HepG2 (cell line): ENCODE measurements around the gene SLC38A3. TPM values are rescaled to one million over a fixed set of nuclear protein-coding genes. Genes with fewer than 3 reads are reported as not detected.
A peak's percentile ranks its signal among the peaks of the same experiment; 100 is the strongest.

ENCODE experiments used
- ARNT ChIP-seq: fragments of 450-650 bp; IDR thresholded peaks from 2 replicates; pipeline ENCODE4 v1.6.1; 2017
- HOXA3 ChIP-seq: sonication (generic); formaldehyde crosslinking; IDR thresholded peaks from 2 replicates; pipeline ENCODE4 v1.5.0; 2020; ENCODE audit warnings: missing genetic modification reagents
- HOXD1 ChIP-seq: sonication (generic); formaldehyde crosslinking; IDR thresholded peaks from 2 replicates; pipeline ENCODE4 v1.5.0; 2020; ENCODE audit warnings: missing genetic modification reagents
- IRX3 ChIP-seq: sonication (generic); formaldehyde crosslinking; IDR thresholded peaks from 2 replicates; pipeline ENCODE4 v1.8.1; 2023; ENCODE audit warnings: mild to moderate bottlenecking, low read depth, missing genetic modification reagents, borderline replicate concordance
- NAIF1 ChIP-seq: sonication (generic); formaldehyde crosslinking; IDR thresholded peaks from 2 replicates; pipeline ENCODE4 v1.5.0; 2020; ENCODE audit warnings: mild to moderate bottlenecking, missing genetic modification reagents, borderline replicate concordance
- NR1H2 ChIP-seq: sonication (generic); formaldehyde crosslinking; IDR thresholded peaks from 2 replicates; pipeline ENCODE4 v1.8.1; 2022; ENCODE audit warnings: low read depth, missing genetic modification reagents, borderline replicate concordance
- PBX2 ChIP-seq: IDR thresholded peaks from 2 replicates; pipeline ENCODE4 v1.6.1; 2016; ENCODE audit warnings: control low read depth
- POLR2AphosphoS2 ChIP-seq: IDR thresholded peaks from 2 replicates; pipeline ENCODE4 v1.6.1; 2011; ENCODE audit warnings: low read depth, low read length, improper control_type of control experiment
- POLR2AphosphoS5 ChIP-seq: IDR thresholded peaks from 2 replicates; pipeline ENCODE4 v1.6.1; 2012; ENCODE audit warnings: low read depth, low read length
- RBAK ChIP-seq: sonication (generic); formaldehyde crosslinking; IDR thresholded peaks from 2 replicates; pipeline ENCODE4 v1.5.1; 2020; ENCODE audit warnings: mild to moderate bottlenecking, missing genetic modification reagents
- RERE ChIP-seq: IDR thresholded peaks from 2 replicates; pipeline ENCODE4 v1.6.1; 2016; ENCODE audit warnings: low read depth, missing genetic modification reagents, missing compliant biosample characterization
- U2AF1 ChIP-seq: fragments of 200-400 bp; formaldehyde crosslinking; optimal IDR thresholded peaks from 2 replicates; pipeline ENCODE3; 2017; ENCODE audit warnings: mild to moderate bottlenecking, low read depth, low read length
- ZFP82 ChIP-seq: sonication (generic); formaldehyde crosslinking; IDR thresholded peaks from 2 replicates; pipeline ENCODE4 v1.5.1; 2020; ENCODE audit warnings: mild to moderate bottlenecking, missing genetic modification reagents, borderline replicate concordance
- ZNF20 ChIP-seq: sonication (generic); formaldehyde crosslinking; IDR thresholded peaks from 2 replicates; pipeline ENCODE4 v1.4.0; 2020; ENCODE audit warnings: mild to moderate bottlenecking, moderate library complexity, missing genetic modification reagents
- ZNF253 ChIP-seq: sonication (generic); formaldehyde crosslinking; IDR thresholded peaks from 2 replicates; pipeline ENCODE4 v1.8.0; 2022; ENCODE audit warnings: mild to moderate bottlenecking, missing genetic modification reagents, borderline replicate concordance
- ZNF335 ChIP-seq: sonication (generic); formaldehyde crosslinking; IDR thresholded peaks from 2 replicates; pipeline ENCODE4 v1.4.0; 2020; ENCODE audit warnings: missing genetic modification reagents
- ZNF558 ChIP-seq: sonication (generic); formaldehyde crosslinking; IDR thresholded peaks from 2 replicates; pipeline ENCODE4 v1.9.0; 2022; ENCODE audit warnings: mild to moderate bottlenecking, missing genetic modification reagents, borderline replicate concordance
- ZNF563 ChIP-seq: sonication (generic); formaldehyde crosslinking; IDR thresholded peaks from 2 replicates; pipeline ENCODE4 v1.8.0; 2022; ENCODE audit warnings: mild to moderate bottlenecking, moderate library complexity, missing genetic modification reagents
- ZNF629 ChIP-seq: sonication (generic); formaldehyde crosslinking; conservative IDR thresholded peaks from 2 replicates; pipeline ENCODE4 v1.5.0; 2020; ENCODE audit warnings: missing genetic modification reagents
- ZNF652 ChIP-seq: IDR thresholded peaks from 2 replicates; pipeline ENCODE4 v1.6.1; 2016; ENCODE audit warnings: low read depth, borderline replicate concordance
- ZNF670 ChIP-seq: sonication (generic); formaldehyde crosslinking; IDR thresholded peaks from 2 replicates; pipeline ENCODE4 v1.8.0; 2022; ENCODE audit warnings: mild to moderate bottlenecking, missing genetic modification reagents, borderline replicate concordance
- ZNF746 ChIP-seq: sonication (generic); formaldehyde crosslinking; IDR thresholded peaks from 2 replicates; pipeline ENCODE4 v1.8.0; 2022; ENCODE audit warnings: mild to moderate bottlenecking, missing genetic modification reagents
- ZNF816 ChIP-seq: sonication (generic); formaldehyde crosslinking; IDR thresholded peaks from 2 replicates; pipeline ENCODE4 v1.8.0; 2022; ENCODE audit warnings: missing genetic modification reagents, mild to moderate bottlenecking, borderline replicate concordance
- ZNF83 ChIP-seq: sonication (generic); formaldehyde crosslinking; IDR thresholded peaks from 2 replicates; pipeline ENCODE4 v1.4.0; 2020; ENCODE audit warnings: missing genetic modification reagents, mild to moderate bottlenecking, borderline replicate concordance
- ZNF850 ChIP-seq: sonication (generic); formaldehyde crosslinking; conservative IDR thresholded peaks from 2 replicates; pipeline ENCODE4 v1.9.0; 2021; ENCODE audit warnings: mild to moderate bottlenecking, missing genetic modification reagents
- polyA plus RNA-seq, 8 experiments: library from polyadenylated mRNA; depleted of rRNA in 3 of 8; stranded (reverse) in 7 of 8; unstranded in 1 of 8; fragments of >200 nt; fragmentation: Illumina TruSeq in 4 of 8; extraction: Trizol in 4 of 8; gene quantifications; 2 replicates each; pipeline versions ENCODE4 v1.2.1 to v1.2.3, GENCODE V29; 2011 to 2016; ENCODE audit warnings: low read depth in 4 of 8, missing spikeins in 1 of 8, mixed read lengths in 1 of 8; ENCODE audit not compliant: insufficient read depth in 1 of 8
- total RNA-seq, 5 experiments: library from RNA; depleted of rRNA; stranded (reverse); fragments of >200 nt; fragmentation: Illumina TruSeq; extraction: Trizol; gene quantifications; 2 replicates each; pipeline ENCODE4 v1.2.3, GENCODE V29; 2016; ENCODE audit warnings: low read depth in 1 of 5

Gene SLC38A3
- total and polyA plus RNA-seq, 2 of the 13 experiments (the other 11 are each of a cell fraction or from before 2014, with no cell fraction given), result 29.8 to 164 TPM

- TF ChIP-seq IRX3 (CRISPR knock-in tag) (no peak), ARNT (no peak), PBX2 (CRISPR knock-in tag) (no peak), HOXD1 (CRISPR knock-in tag) (peak; percentile 84; the same call in 1 of the 2 replicates), ZNF335 (CRISPR knock-in tag) (peak; percentile 67; the same call in 1 of the 2 replicates), ZNF558 (CRISPR knock-in tag) (peak; percentile 90; the same call in 1 of the 2 replicates), POLR2AphosphoS5 (no peak), ZNF746 (peak; percentile 100), POLR2AphosphoS2 (no peak), ZNF83 (CRISPR knock-in tag) (no peak), HOXA3 (CRISPR knock-in tag) (peak; percentile 97), NR1H2 (CRISPR knock-in tag) (peak; percentile 77; the same call in 1 of the 2 replicates), ZNF850 (CRISPR knock-in tag) (no peak), RERE (CRISPR knock-in tag) (peak; percentile 97), NAIF1 (CRISPR knock-in tag) (peak; percentile 84; the same call in 1 of the 2 replicates), U2AF1 (no peak), ZNF20 (CRISPR knock-in tag) (no peak), ZNF652 (CRISPR knock-in tag) (peak; percentile 30; the same call in 1 of the 2 replicates), ZFP82 (no peak), ZNF563 (CRISPR knock-in tag) (0 out of 2 replicates have a peak, but pooled peaks have one; percentile 72), ZNF629 (peak; percentile 98), RBAK (CRISPR knock-in tag) (0 out of 2 replicates have a peak, but pooled peaks have one; percentile 54), ZNF253 (CRISPR knock-in tag) (no peak), ZNF816 (CRISPR knock-in tag) (peak; percentile 53; the same call in 1 of the 2 replicates), ZNF670 (peak; percentile 91)
Measured at GRCh38 chr3:50171540-50172301, 33.4 kb upstream of the SLC38A3 start (continued).
